Adrenal gland (tissue), 5 donors: ENCODE results near the gene CSKMT.

ENCODE experiments used
- POLR2A ChIP-seq, 2 donors: fragments of 450-650 bp; IDR thresholded peaks; one replicate each; pipeline ENCODE4 v1.6.1; 2017; ENCODE audit warnings: antibody characterized with exemption in 2 of 2, mild to moderate bottlenecking in 2 of 2, moderate library complexity in 1 of 2
- TF ChIP-seq, protein P1 (sequence below), 6 experiments: fragments of 450-650 bp in 4 of 6; fragments of 200-600 bp in 2 of 6; sonication (generic) in 1 of 6; IDR thresholded peaks; 1 replicate in 5 of 6; 2 replicates in 1 of 6; pipeline versions ENCODE4 v1.5.1 to v1.8.0; 2016 to 2021; ENCODE audit warnings: antibody characterized with exemption in 6 of 6, mild to moderate bottlenecking in 2 of 6, moderate library complexity in 1 of 6
- donor health status: DM: no; HTN: no; CAD: no.

DNA sequence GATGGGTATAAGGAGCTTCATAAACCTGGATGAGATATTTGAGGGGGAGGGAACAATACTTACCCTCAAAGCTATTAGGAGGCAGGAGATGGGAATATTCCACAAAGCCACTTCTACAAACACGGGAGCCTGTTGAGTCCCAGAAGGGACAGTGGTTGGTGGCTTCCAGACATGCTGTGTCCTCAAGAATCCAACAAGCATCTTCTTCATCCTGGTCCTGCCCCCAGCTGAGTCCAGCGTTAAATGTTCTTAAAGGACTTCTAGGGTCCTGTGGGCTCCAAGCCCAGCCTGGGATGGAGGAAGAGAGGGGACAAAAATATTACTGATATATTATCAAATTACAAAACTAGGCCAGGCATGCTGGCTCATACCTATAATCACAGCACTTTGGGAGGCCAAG, 2.3 kb downstream of the CSKMT start:
- TF ChIP-seq, protein P1, sequence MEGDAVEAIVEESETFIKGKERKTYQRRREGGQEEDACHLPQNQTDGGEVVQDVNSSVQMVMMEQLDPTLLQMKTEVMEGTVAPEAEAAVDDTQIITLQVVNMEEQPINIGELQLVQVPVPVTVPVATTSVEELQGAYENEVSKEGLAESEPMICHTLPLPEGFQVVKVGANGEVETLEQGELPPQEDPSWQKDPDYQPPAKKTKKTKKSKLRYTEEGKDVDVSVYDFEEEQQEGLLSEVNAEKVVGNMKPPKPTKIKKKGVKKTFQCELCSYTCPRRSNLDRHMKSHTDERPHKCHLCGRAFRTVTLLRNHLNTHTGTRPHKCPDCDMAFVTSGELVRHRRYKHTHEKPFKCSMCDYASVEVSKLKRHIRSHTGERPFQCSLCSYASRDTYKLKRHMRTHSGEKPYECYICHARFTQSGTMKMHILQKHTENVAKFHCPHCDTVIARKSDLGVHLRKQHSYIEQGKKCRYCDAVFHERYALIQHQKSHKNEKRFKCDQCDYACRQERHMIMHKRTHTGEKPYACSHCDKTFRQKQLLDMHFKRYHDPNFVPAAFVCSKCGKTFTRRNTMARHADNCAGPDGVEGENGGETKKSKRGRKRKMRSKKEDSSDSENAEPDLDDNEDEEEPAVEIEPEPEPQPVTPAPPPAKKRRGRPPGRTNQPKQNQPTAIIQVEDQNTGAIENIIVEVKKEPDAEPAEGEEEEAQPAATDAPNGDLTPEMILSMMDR (IDR thresholded peaks at IDR 0.05) = no peak
- TF ChIP-seq POLR2A (IDR thresholded peaks at IDR 0.05) = no peak
